Left lobe of liver (tissue), 2 donors: Measurements from ENCODE around the gene TEX14. TPM values are rescaled to one million over a fixed set of nuclear protein-coding genes. Genes with fewer than 3 reads are reported as not detected.
"Not testable (repeated sequence)": the region's sequence is repeated elsewhere in the genome, so short reads cannot be mapped to it uniquely, and the experiment has no call there.

Source experiments
- ATAC-seq: fragments of 200-7000 bp; cut with Tn5 transposase; one replicate; pipeline ENCODE4 v1.9.1; 2020; ENCODE audit warnings: mild to moderate bottlenecking, moderate library complexity
- DNase-seq: peaks from one replicate; pipeline ENCODE4 v3.0.0-alpha.2; 2020; ENCODE audit warnings: low spot score
- total RNA-seq: library from RNA; stranded (reverse); gene quantifications from one replicate; pipeline ENCODE4 v1.2.1, GENCODE V29; 2021
- donor health status: DM: no; HTN: no; CAD: no; lungs with moderate emphysema.
- donor health status: DM: no; HTN: yes; CAD: no.

The TEX14 gene
- total RNA-seq, 1 donor from 2014 or later, result 0.05 TPM

GRCh38 chr17:58658804-58659713, 32.8 kb downstream of the TEX14 start:
- DNase-seq, result peak; percentile 89
- peak; percentile 94 for ATAC-seq

GRCh38 chr17:58657962-58658803, 33.7 kb downstream of the TEX14 start:
- not testable (repeated sequence) for DNase-seq, ATAC-seq

- ATAC-seq (no peak), DNase-seq (no peak)
Measured at GRCh38 chr17:58648236-58648635, 43.6 kb downstream of the TEX14 start.

GRCh38 chr17:58643147-58643546, 48.7 kb downstream of the TEX14 start:
- ATAC-seq (no peak), DNase-seq (no peak)

GRCh38 chr17:58641887-58642311, 49.9 kb downstream of the TEX14 start:
- ATAC-seq (no peak), DNase-seq (no peak)

- ATAC-seq (peak; percentile 72), DNase-seq (no peak)
Measured at GRCh38 chr17:58640202-58640601, 51.6 kb downstream of the TEX14 start.

GRCh38 chr17:58639681-58640080, 52.2 kb downstream of the TEX14 start:
- DNase-seq (no peak), ATAC-seq (peak; percentile 21)

- ATAC-seq, result no peak
- DNase-seq, result no peak
Measured at GRCh38 chr17:58637011-58637570, 54.8 kb downstream of the TEX14 start.

GRCh38 chr17:58632324-58633314, 59.2 kb downstream of the TEX14 start:
- DNase-seq (peak; percentile 51), ATAC-seq (peak; percentile 17)

GRCh38 chr17:58631523-58632323, 60.1 kb downstream of the TEX14 start:
- ATAC-seq, result peak; percentile 91

GRCh38 chr17:58630883-58631522, 60.8 kb downstream of the TEX14 start:
- ATAC-seq (no peak), DNase-seq (peak; percentile 49)

More at GRCh38 chr17:58631523-58632323, 60.1 kb downstream of the TEX14 start:
- DNase-seq, result peak; percentile 97

- no peak for ATAC-seq
Measured at GRCh38 chr17:58626905-58627304, 64.9 kb downstream of the TEX14 start.

GRCh38 chr17:58624751-58625150, 67.1 kb downstream of the TEX14 start:
- DNase-seq, result no peak
- no peak for ATAC-seq

More at GRCh38 chr17:58626905-58627304, 64.9 kb downstream of the TEX14 start:
- DNase-seq, result no peak

- ATAC-seq, result no peak
- DNase-seq, result no peak
Measured at GRCh38 chr17:58621174-58621573, 70.7 kb downstream of the TEX14 start.

- ATAC-seq (no peak), DNase-seq (no peak)
Measured at GRCh38 chr17:58618336-58618735, 73.5 kb downstream of the TEX14 start.

GRCh38 chr17:58617563-58617962, 74.3 kb downstream of the TEX14 start:
- ATAC-seq (no peak), DNase-seq (no peak)

- ATAC-seq (no peak), DNase-seq (no peak)
Measured at GRCh38 chr17:58615768-58616659, 75.8 kb downstream of the TEX14 start.
